ELR (cell line): Measurements from ENCODE around the gene PDLIM3.
"Not testable (repeated sequence)": the region's sequence is repeated elsewhere in the genome, so short reads cannot be mapped to it uniquely, and the experiment has no call there.

Experiments
- DNase-seq: peaks from one replicate; pipeline ENCODE4 v3.0.0-alpha.2; 2015; ENCODE audit warnings: low read depth

PDLIM3 gene

DNA sequence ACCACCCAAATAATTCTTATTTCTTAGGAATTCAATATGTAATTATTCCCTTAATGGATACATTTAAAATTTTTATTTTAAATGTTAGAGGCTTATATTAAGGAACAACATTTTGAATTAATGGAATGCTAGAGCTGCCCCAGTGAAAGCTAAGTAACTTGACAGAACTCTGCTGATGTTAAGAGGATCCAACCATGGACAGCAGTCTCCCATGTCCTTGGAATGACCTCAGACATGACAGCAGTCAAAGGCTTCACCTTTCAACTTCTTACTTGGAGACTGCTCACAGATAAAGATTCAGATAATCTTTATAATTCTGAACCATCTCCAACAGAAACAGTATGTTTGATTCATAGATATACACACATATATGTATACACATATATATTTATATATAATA, 17.2 kb downstream of the PDLIM3 start:
- DNase-seq, result no peak

DNA sequence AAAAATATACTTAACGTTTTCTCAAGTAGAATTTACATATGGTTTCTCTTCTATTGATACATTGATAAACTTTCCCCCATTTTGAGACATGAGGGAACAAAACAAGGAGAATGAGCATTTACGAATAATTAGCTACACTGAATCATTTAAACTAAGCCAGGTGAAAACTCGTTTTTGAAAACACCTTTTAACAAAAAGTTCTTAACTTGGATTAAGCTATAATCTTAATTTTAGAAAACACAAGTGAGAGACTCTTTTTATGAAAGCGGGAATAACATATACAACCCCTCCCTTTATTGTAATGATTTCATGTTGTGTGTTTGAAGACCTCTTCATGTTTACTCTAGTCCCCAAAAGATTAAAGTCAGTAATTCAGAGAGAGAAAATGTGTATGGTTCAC, 20.1 kb downstream of the PDLIM3 start:
- DNase-seq, result no peak

DNA sequence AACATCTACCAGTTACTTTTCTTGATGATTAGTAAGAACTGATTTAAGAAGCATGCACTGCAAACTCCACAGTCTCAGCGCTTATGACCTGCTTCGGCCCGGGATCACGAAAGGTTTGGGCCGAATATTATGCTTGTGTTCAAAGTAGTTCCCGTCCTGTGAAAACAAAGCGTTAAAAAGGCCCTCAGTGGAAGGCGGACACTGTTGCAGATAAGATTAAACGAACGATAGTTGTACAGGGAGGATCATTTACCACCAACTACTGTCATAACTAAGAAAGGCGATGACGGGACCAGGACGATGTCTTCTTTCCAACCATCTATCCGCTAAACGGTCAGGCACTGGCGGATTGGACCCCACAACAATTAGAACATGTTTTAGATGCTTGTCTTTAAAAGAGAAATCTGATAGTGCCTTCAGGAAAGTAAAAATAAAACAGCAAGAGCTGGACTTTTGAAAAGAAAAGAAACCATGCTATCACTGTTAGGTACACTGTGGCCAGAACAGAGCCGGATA, 21.1 kb downstream of the PDLIM3 start:
- DNase-seq, result no peak

DNA sequence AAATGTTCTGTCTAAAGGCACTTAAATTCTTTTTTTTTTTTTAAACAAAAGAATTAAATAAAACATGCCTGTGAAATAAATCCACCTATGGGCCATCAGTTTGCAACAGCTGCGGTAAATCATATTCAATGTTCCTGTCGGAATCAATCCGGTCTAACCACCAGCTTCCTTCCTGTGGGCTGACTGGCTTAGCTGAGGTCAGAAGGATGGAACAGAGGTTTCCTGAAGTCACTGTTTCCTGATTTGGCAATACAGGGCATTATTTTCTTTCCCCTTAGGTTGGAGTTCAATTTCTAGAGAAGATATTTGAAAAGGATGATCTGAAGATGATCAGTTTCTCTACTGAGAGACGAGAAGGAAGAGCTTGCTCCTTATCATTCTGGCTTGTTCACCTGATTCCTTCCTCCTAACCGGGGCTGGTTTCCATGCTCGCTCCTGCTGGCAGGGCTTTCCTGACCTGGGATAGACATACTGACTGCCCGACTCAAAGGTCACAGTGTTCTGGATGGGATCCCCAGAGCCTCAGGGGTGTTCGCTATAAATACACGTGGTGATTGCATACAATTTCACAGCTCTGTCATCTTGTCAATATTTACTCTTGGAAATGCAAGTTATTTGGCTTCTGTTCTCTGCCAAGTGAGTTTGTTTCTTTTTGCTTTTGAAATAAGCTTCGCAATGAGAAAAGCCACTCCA, 21.7 kb downstream of the PDLIM3 start:
- DNase-seq, result peak; percentile 58

DNA sequence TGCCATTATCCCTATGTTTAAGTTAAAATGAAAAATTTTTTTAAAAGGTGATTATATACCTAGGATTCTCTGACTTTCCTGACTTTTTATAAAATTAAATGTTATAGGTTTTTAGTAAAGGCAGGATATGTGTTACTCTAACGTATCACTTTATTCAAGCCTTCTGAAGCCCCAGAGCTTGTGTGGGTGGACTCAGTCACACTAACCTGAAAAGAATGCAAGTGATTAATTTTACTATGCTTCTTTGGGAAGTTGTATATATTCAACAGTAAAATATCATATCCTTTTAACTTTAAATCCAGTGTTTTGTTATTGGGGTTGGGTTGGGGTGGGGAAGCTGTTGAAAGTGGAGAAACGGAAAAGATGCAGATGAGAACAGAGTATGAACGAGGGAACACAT, 22.8 kb downstream of the PDLIM3 start:
- DNase-seq, result peak; percentile 74

DNA sequence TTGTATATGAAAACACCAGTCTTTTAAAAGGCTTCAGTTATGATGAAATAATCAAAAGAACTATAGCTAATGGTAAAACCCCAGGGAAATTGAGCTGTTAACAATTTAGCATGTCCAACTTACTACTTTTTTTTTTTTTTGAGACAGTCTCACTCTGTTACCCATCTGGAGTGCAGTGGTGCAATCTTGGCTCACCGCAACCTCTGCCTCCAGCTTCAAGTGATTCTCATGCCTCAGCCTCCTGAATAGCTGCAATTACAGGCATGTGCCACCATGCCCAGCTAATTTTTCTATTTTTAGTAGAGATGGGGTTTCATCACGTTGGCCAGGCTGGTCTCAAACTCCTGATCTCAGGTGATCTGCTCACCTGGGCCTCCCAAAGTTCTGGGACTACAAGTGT, 24.1 kb downstream of the PDLIM3 start:
- DNase-seq, result not testable (repeated sequence)

DNA sequence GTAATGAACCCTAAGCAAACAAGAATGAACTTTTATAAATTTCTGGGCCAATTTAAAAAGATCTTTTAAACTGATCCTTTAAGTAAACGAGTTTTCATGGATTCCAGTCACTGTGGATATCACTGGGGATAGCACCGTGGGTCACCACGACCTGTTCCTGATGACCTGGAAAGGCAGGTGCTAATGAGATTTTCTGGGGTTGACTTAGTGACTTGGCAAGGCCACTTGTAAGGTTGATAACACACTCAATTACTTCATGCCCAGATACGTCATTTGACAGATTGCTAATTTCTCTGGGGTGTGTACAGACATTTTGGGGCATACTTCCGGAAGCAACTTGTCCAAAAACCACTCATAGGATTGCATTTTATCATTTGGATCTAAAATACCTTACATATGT, 24.5 kb downstream of the PDLIM3 start:
- no peak for DNase-seq

DNA sequence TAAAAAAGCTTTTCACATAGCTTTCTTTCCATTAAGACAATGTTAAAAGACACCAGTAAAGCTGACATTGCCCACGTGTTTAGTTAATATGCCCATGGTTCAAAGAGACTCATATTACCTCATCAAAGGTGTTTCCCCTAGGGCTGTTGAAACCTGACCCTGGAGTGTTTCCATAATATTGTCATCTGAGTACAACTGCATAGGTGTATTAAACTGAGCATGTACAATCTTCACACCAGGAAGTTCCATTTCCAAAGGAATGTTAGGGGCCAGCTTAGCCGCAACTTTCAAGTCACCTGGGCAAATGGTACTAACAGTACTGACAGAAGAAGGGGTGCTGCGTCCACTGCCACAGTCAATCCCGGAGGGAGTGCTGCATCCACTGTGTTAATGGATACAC, 27.1 kb downstream of the PDLIM3 start:
- DNase-seq, result no peak

DNA sequence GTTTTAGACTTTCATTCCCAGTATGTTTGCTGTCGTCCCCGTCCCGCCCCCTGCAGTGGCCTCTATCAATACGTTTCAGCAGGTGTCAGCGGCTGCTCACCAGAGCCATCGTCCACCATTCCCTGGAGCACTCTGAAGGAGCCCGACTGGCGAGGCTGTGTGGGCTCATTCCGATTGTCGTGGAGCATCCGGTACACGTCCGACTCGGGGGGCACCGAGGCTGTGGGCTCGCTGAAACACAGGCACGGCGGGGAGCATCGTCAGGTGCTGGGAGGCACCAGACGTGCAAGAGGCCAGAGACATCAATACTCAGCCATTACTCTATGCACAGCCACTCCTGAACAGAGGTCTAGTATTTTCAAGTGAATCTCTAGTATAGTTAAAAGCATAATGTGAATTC, 28.9 kb downstream of the PDLIM3 start:
- no peak for DNase-seq

DNA sequence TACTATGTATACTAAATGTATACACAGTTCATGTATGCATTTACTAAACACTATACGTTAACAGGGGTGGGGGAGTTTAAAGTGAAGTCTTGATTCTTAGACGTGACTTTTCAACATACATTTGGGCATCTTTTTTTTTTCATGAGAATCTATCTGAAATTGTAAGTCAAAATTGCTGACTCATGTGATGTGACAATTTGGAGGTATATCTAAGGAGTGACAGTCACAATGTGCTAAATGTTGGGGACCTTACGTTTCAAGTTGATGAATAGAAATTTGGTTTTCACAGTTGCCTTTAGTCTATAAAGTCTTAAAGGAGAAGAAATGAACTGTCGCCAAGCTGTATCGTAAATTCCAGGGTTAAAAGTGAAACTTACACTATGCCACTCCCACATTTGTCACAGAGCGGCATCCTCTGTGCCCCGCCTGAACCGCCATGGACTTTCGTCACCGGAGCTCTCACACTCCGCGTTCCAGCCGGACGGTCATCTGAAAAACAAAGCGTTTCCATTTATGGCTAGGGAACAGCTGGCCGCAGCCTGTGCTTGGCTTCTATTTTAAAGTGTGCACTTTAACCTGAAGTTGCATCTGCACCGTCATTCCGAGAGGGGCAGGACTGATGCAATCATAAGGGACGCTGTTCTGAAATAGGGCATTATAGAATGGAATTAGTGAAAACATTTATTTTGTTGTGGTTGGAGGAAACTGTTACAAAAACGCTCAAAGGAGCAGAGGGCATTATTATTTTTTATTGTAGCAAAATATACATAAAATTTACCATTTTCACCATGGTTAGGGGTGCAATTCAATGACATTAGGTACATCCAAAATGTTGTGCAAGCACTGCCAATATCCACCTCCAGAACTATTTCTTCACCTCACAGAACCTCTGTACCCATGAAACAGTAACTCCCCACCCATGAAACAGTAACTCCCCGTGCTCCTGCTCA, 30.9 kb downstream of the PDLIM3 start:
- DNase-seq, result peak; percentile 54

DNA sequence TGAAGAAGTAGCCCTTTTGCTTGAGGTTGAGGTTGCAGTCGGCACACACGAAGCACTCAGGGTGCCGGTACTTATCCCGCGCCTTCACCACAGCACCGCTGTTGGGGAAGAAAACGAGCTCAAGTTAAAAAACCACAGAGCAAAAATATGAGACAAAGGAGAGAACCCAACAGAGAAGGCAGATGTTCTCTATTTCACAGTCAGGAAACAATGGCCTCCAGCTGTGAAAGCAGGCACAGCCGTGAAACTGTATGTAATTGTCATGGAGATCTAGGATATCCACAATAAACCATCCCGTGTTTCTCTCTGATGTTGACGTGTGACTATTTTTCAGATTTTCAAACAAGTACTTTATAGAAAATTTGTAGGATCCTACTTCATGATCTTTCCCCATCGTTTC, 32.9 kb downstream of the PDLIM3 start:
- DNase-seq, result no peak

DNA sequence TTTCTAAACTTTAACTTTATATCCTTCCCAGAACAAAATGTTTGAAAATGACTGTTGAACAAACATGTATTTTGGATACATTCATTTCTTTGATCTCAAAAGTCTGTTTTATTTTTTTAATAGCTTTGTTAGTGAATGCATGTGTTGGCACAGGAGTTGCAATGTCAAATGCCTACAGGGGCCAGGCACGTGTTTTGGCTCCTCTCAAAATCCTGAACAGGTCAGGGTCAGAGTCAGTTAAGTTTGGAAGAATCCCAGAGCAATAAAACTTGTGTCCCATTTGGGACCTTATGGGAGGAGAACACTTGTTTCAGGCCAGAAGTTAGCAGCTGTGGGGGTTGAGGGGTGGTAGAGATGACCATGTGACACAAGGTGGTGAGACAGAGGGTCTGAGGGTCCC, 34.7 kb downstream of the PDLIM3 start:
- no peak for DNase-seq

DNA sequence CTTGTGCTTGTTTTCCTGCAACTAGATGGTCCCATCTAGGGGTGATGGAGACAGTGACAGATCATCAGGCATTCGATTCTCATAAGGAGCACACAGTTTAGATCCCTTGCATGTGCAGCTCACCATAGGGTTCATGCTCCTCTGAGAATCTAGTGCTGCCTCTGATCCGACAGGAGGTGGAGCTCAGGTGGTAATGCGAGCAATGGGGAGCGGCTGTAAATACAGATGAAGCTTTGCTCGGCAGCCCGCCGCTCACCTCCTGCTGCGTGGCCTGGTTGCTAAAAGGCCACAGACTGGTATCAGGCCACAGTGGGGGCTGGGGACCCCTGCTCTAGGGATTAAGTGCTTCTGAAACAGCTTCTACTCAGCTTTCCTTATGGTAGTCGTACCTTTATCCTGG, 35.3 kb downstream of the PDLIM3 start:
- DNase-seq, result no peak

DNA sequence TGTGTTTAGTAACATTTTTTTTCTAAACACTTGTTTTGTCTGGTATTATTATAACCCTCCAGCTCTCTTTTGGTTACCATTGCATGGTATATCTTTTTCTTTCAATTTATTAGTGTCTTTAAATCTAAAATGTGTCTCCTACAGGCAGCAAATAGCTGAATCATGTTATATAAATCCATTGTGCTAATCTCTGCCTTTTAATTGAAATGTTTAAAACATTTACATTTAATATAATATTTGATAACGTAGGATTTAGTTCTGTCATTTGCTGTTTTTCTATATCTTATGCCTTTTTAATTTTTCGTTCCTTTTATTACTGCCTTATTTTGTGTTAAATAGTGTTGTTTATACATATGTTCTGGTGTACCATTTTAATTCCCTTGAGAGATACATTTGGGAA, 46.7 kb downstream of the PDLIM3 start:
- no peak for DNase-seq

DNA sequence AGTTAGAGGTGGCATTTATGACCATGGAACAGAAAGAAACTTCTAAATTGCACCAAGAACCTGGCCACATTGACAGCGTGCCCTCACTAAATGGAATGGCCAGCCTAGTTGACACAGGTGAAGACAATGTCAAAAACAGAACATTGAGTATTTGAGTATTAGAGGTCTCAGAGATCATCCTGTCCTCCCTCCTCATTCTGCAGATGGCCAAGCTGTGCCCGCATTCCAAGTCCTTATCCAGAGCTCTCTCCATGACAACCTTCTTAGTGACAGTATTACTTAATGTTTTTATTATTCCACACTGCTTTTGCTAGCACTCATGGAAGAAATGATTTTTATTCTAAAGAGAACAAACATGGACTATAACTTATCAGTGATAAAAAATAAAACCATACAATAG, 53.9 kb downstream of the PDLIM3 start:
- no peak for DNase-seq

DNA sequence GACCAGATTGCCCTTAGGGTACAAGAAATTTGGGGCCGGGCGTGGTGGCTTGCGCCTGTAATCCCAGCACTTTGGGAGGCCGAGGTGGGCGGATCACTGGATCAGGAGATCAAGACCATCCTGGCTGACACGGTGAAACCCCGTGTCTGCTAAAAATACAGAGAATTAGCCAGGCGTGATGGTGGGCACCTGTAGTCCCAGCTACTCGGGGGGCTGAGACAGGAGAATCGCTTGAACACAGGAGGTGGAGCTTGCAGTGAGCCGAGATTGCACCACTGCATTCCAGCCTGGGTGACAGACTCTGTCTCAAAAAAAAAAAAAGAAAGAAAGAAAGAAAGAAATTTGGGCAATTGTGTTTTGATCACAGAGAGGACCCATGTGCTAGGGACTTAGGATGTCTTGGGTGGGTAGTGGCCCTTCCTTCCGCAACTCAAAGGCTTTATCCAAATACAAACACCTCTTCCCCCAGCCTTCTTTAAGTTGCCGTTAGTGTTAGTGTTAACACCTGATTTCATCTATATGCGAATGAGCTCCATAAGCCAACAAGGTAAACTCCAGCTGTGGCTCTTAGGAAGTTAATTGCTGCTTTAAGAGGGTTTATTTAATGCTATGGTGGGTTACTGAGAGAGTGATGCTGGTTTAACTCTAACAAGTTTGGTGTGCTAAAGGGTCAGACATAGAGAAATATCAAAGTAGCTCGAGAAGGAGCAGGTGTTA, 55.1 kb downstream of the PDLIM3 start:
- DNase-seq, result no peak

DNA sequence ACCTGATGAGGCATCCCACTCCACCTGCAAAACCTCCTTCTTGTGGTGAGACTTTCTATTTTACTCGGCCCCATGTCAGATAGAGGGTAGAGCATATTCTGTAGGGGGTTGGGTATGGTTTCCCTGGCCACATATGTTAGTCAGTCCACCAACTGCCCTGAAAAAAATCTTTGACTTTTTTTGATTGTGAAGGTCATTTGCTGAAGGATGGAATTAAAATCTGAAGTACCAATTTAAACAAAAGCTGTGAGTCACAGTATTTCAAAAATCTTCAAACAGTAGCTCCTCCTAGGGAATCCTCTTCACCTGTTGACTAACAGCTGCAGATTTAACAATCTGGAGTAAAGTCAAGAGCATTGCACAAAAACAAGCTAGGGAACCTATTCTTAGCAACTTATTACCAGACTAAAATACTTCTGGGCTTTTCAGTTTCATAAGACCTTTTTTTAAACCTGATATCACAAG, 55.8 kb downstream of the PDLIM3 start:
- no peak for DNase-seq

DNA sequence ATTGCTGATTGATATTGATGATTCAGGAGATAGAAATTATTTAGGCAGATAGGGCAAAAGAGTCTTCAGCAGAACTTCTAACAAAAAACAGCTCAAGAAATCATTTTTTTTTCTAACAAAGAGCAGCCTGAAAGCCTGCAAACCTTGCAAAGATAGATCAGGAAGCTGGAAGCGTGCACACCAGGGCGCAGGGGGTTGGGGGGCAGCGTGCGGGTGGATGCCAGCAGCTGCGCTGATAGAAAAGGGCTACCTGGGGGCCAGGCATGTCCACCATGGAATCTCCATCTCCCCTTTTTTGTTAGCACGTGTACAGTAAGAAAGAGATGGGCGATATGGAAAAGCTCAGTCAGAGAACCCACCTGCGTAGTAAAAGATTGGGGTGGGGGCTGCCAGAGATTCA, 62.1 kb downstream of the PDLIM3 start:
- no peak for DNase-seq

DNA sequence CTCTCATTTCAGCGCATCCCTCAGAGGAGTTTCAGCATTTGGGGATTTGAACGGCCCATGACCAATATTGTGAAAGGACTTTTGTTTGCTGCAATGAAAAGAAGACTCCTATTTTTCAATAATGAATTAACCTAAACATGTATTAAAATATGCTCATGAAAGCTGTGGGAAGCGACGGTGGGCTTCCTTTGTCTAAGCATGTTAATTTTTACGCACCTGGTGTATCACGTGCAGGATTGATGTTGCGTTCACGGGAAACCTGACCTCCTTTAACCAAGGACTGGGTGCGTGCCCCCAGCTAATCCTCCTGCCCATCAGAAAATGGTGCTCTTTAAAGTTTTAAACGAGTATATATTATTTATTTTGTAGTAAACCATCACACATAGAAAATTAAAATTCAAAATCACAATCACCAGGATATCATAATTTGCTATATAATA, 63.2 kb downstream of the PDLIM3 start:
- DNase-seq, result no peak

DNA sequence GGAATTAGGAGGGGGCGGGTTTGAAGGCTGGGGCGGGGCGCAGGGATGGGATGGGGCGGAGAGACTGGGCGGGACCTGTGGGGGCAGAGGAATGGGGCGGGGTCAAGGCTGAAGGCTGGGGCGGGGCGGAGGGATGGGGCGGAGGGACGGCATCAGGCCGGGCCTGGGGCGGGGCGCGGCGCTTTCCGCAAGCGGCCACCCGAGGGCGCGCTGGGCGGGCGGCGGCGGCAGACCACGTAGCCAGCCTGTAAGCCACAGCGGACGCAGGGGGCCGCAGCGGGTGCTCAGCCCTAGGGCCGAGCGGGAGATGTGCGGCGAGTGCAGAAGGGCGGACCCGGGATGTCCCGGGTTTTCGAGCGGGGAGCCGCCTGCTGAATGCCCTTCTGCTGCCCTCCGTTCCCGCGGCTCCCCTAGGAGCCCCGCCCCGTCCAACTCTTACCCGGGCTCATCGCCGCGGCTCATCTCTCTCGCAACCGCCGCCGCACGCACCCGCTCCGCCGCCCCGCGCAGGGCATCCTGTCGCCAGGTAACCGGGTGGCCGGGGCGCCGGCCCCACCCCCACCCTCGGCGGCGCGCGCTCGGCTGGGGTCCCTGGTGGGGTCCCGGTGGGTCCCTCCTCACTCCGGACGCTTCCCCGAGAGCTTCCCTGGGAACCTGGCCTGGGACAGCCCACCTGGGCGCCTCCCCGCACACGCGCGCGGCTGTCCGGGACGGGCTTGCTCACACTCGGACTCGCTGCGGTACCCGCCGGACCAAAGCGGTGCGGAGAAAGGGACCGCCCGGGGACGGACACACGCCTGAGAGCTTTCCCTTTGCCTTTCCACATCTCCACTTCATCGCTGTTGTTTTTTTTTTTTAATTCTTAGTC, 63.8 kb downstream of the PDLIM3 start, which contains the start of gene CCDC110:
CCDC110 (minus strand) TSS at position 499 of the 868 bp plus-strand sequence; CDS start at position 449, 50 bp downstream.
- peak; percentile 89 for DNase-seq

DNA sequence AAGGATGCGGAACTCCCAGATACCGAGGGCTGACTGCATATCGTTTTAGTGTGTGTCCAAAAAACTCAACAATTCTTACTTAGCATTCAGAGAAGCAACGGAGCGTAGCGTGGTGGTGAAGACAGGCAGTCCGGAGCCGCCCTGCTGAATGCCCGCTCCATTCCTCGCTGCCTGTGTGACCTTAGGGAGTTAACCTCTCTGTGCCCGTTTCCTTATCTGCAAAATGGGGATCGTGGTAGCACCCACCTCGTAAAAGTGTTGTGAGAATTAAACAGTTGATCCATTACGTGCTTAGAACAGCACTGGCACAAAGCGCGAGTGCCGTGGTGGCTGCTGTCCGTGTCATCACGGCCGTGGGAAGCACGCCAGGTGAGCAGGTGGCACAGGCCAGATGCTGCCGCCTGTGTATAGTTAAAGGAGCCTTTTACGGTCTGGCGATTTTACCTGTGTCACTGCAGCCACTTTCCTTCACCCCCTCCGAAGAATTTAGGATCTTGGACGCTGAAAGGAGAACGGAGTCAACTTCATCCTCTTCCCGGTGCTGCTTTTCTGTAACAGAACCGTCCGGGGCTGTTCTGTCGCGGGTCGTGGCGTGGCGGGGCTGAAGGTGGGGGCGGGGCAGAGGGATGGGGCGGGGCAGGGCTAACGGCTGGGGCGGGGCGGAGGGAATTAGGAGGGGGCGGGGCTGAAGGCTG, 64.7 kb downstream of the PDLIM3 start:
- DNase-seq, result peak; percentile 16
